NCI-H1436 (cell line): ENCODE data around the gene CDK16.
A peak's percentile ranks its signal among the peaks of the same experiment; 100 is the strongest.

Experiments
- DNase-seq: peaks from one replicate; lab custom pipeline; 2025; lab: John Stamatoyannopoulos, UW

Gene CDK16

GRCh38 chrX:47228550-47229270, 10.2 kb downstream of the CDK16 start:
- no peak for DNase-seq

- DNase-seq = no peak
Measured at GRCh38 chrX:47229427-47229826, 10.9 kb downstream of the CDK16 start.

GRCh38 chrX:47230136-47230868, 11.8 kb downstream of the CDK16 start:
- DNase-seq = no peak

- DNase-seq = no peak
Measured at GRCh38 chrX:47231167-47231566, 12.7 kb downstream of the CDK16 start.

- no peak for DNase-seq
Measured at GRCh38 chrX:47232197-47232802, 13.8 kb downstream of the CDK16 start.

GRCh38 chrX:47232803-47233332, 14.4 kb downstream of the CDK16 start, which contains the start of gene USP11:
USP11 (plus strand) TSS chrX:47233009; CDS start chrX:47233044, 35 bp downstream.
- peak; percentile 42 for DNase-seq

- DNase-seq = peak; percentile 92
Measured at GRCh38 chrX:47233333-47234113, 15.0 kb downstream of the CDK16 start.

- no peak for DNase-seq
Measured at GRCh38 chrX:47234583-47234982, 16.1 kb downstream of the CDK16 start.

- no peak for DNase-seq
Measured at GRCh38 chrX:47235691-47236103, 17.2 kb downstream of the CDK16 start.

GRCh38 chrX:47239199-47239598, 20.7 kb downstream of the CDK16 start:
- DNase-seq = no peak

GRCh38 chrX:47239898-47240545, 21.5 kb downstream of the CDK16 start:
- no peak for DNase-seq

- no peak for DNase-seq
Measured at GRCh38 chrX:47240619-47241018, 22.1 kb downstream of the CDK16 start.

- DNase-seq = no peak
Measured at GRCh38 chrX:47241201-47242011, 22.9 kb downstream of the CDK16 start.

GRCh38 chrX:47242321-47242720, 23.8 kb downstream of the CDK16 start:
- DNase-seq = no peak

- no peak for DNase-seq
Measured at GRCh38 chrX:47243351-47243750, 24.9 kb downstream of the CDK16 start.

GRCh38 chrX:47244676-47245075, 26.2 kb downstream of the CDK16 start:
- DNase-seq = no peak

- DNase-seq = no peak
Measured at GRCh38 chrX:47245156-47245555, 26.7 kb downstream of the CDK16 start.

- DNase-seq = no peak
Measured at GRCh38 chrX:47247206-47247998, 28.9 kb downstream of the CDK16 start.

- DNase-seq = no peak
Measured at GRCh38 chrX:47247999-47248320, 29.5 kb downstream of the CDK16 start.

- DNase-seq = no peak
Measured at GRCh38 chrX:47248576-47248975, 30.1 kb downstream of the CDK16 start.
